NB4 (cell line): Measurements from ENCODE around the gene LDB3.

Experiments
- CTCF ChIP-seq: IDR thresholded peaks from one replicate; pipeline ENCODE4 v1.5.1; 2012; ENCODE audit warnings: low read depth, low read length
- MYC ChIP-seq: IDR thresholded peaks from 2 replicates; pipeline ENCODE4 v1.6.1; 2011; ENCODE audit warnings: low read depth, low read length
- POLR2A ChIP-seq: IDR thresholded peaks from 2 replicates; pipeline ENCODE4 v1.6.1; 2011; ENCODE audit warnings: mild to moderate bottlenecking; ENCODE audit not compliant: insufficient read length; ENCODE audit errors: extremely low read depth
- TF ChIP-seq, protein P1 (sequence below): IDR thresholded peaks from 2 replicates; pipeline ENCODE4 v1.6.1; 2011; ENCODE audit warnings: low read depth, low read length

GRCh38 chr10:86642499-86642898 is 25.8 kb upstream of the LDB3 start:
- TF ChIP-seq CTCF (no peak), POLR2A (no peak), MYC (no peak)
- TF ChIP-seq, protein P1, sequence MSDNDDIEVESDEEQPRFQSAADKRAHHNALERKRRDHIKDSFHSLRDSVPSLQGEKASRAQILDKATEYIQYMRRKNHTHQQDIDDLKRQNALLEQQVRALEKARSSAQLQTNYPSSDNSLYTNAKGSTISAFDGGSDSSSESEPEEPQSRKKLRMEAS: no peak
